ENCODE measurements around the gene NOL4L. TPM values are rescaled to one million over a fixed set of nuclear protein-coding genes. Genes with fewer than 3 reads are reported as not detected.

The NOL4L gene
- polyA plus RNA-seq, 1 experiment, result 10.9 TPM

GRCh38 chr20:32485770-32486478, 99.2 kb downstream of the NOL4L start:
- H3K4me3 ChIP-seq (ENCODE audit: low read depth, low read length), result no peak overlapping the region
- DNase-seq (ENCODE audit: low read depth), result no peak
- ChIA-PET CTCF (interaction anchor here (1.0 to 2.6 kb wide), 9 partner anchors 11 to 169 kb away, joined by 3 to 12 read pairs (median 4); no protein-coding TSS in a partner anchor), POLR2A (interaction anchor here (0.6 kb wide), 1 partner anchor 462 kb away, joined by 4 read pairs; no protein-coding TSS in a partner anchor)
- no peaks in the 10 kb centered on the region; the same call in 1 of the 2 replicates for H3K36me3 ChIP-seq (ENCODE audit: control insufficient read depth, insufficient read depth, low read length)
- TF ChIP-seq CTCF (IDR thresholded peaks at IDR 0.05; ENCODE audit: insufficient read depth, low read depth, low read length), result no peak
- no peaks in the 10 kb centered on the region; the same call in 1 of the 2 replicates for H3K27me3 ChIP-seq (ENCODE audit: control insufficient read depth, insufficient read depth, low read length)

- ChIA-PET POLR2A (interaction anchor here (0.6 to 0.9 kb wide), 2 partner anchors 9 to 461 kb away, joined by 3 to 4 read pairs; no protein-coding TSS in a partner anchor), CTCF (interaction anchor here (0.6 to 2.6 kb wide), 15 partner anchors 10 to 169 kb away, joined by 3 to 12 read pairs (median 4); partner anchors contain the start of gene ASXL1)
- Histone ChIP-seq H3K4me3 (ENCODE audit: low read depth, low read length) (peak overlapping the region; percentile 65), H3K27me3 (ENCODE audit: control insufficient read depth, insufficient read depth, low read length) (no peaks in the 10 kb centered on the region; the same call in 1 of the 2 replicates), H3K36me3 (ENCODE audit: control insufficient read depth, insufficient read depth, low read length) (no peaks in the 10 kb centered on the region; the same call in 1 of the 2 replicates)
- peak; percentile 85 for TF ChIP-seq CTCF (IDR thresholded peaks at IDR 0.05; ENCODE audit: insufficient read depth, low read depth, low read length)
- DNase-seq (ENCODE audit: low read depth), result no peak
Measured at GRCh38 chr20:32484958-32485769, 100.0 kb downstream of the NOL4L start.

GRCh38 chr20:32484225-32484957, 100.7 kb downstream of the NOL4L start:
- Histone ChIP-seq H3K36me3 (ENCODE audit: control insufficient read depth, insufficient read depth, low read length) (no peaks in the 10 kb centered on the region; the same call in 1 of the 2 replicates), H3K27me3 (ENCODE audit: control insufficient read depth, insufficient read depth, low read length) (no peaks in the 10 kb centered on the region; the same call in 1 of the 2 replicates), H3K4me3 (ENCODE audit: low read depth, low read length) (peak overlapping the region; percentile 65)
- TF ChIP-seq CTCF (IDR thresholded peaks at IDR 0.05; ENCODE audit: insufficient read depth, low read depth, low read length), result no peak
- ChIA-PET CTCF (interaction anchor here (0.6 to 2.6 kb wide), 13 partner anchors 9 to 168 kb away, joined by 3 to 12 read pairs (median 3); partner anchors contain the start of gene ASXL1), POLR2A (interaction anchor here (0.9 kb wide), 1 partner anchor 9 kb away, joined by 3 read pairs; no protein-coding TSS in a partner anchor)
- no peak for DNase-seq (ENCODE audit: low read depth)

- POLR2A ChIA-PET, result interaction anchor here (0.7 kb wide), 1 partner anchor 25 kb away, joined by 6 read pairs; no protein-coding TSS in a partner anchor
- DNase-seq (ENCODE audit: low read depth), result no peak
- CTCF ChIA-PET, result interaction anchor here (0.5 to 2.6 kb wide), 4 partner anchors 9 to 390 kb away, joined by 3 to 12 read pairs (median 4); no protein-coding TSS in a partner anchor
- H3K36me3 ChIP-seq (ENCODE audit: control insufficient read depth, insufficient read depth, low read length), result no peaks in the 10 kb centered on the region; the same call in 1 of the 2 replicates
- H3K4me3 ChIP-seq (ENCODE audit: low read depth, low read length), result peak overlapping the region; percentile 65
- no peaks in the 10 kb centered on the region; the same call in 1 of the 2 replicates for H3K27me3 ChIP-seq (ENCODE audit: control insufficient read depth, insufficient read depth, low read length)
- no peak for TF ChIP-seq CTCF (IDR thresholded peaks at IDR 0.05; ENCODE audit: insufficient read depth, low read depth, low read length)
Measured at GRCh38 chr20:32483351-32484224, 101.5 kb downstream of the NOL4L start.

Data from BJ (cell line).